ENCODE results near the gene PDE10A. TPM values are rescaled to one million over a fixed set of nuclear protein-coding genes. Genes with fewer than 3 reads are reported as not detected.

The PDE10A gene
- total and polyA plus RNA-seq, 2 of the 13 experiments (the other 11 are each of a cell fraction or from before 2014, with no cell fraction given) = not detected

DNA sequence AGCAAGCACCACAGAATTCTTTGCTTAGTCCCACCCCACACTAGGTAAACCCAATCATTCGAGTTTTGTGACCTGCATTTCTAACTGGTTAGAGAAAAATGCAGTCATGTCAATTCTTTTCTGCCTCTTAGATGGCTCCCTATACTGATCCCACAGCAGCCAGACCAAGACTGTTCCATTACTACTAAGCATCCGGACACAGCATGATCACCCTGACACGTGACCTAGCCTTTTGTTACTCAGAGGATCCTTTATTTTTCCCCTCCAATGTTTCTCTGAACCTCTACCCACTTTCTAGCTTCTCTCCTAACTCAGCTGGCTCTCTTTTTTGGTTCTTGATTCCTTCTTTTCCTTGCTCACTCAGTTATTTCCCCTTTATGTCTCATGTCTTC is 87.9 kb downstream of the PDE10A start:
- no peak for ATAC-seq
- ChIA-PET CTCF (ENCODE audit: low intra/inter-chr PET ratio, low total read pairs) (no interaction called here), POLR2A (no interaction called here)
- TF ChIP-seq ATF7 (IDR thresholded peaks at IDR 0.05) (no peak), ATF7 (CRISPR knock-in tag; IDR thresholded peaks at IDR 0.05) (no peak), RAD51 (IDR thresholded peaks at IDR 0.05; ENCODE audit: borderline replicate concordance) (peak; percentile 33; the same call in 1 of the 2 replicates)
- FAIRE-seq = no peak
- no peak for DNase-seq (ENCODE audit: low spot score)
- H3K79me2 ChIP-seq (ENCODE audit: insufficient read depth, low read length) = no peaks in the 10 kb centered on the region
- no peaks in the 10 kb centered on the region for H3K36me3 ChIP-seq (replicated peaks in 1 of 2; ENCODE audit: control insufficient read depth in 1 of 2, insufficient read depth in 2 of 2, low read length in 2 of 2)
- intact Hi-C loops (cut with micrococcal nuclease; ENCODE audit: unreplicated experiment) = no loop called here
- no peaks in the 10 kb centered on the region for H3K4me1 ChIP-seq (ENCODE audit: insufficient read depth, low read length)
- no TSS peak for BruUV-seq (replicated peaks)
- H3K4me3 ChIP-seq (replicated peaks in 1 of 3; ENCODE audit: insufficient read depth in 1 of 3, low read depth in 2 of 3, low read length in 3 of 3) = no peak overlapping the region
- WGBS (ENCODE audit: low lambda C conversion rate) = 4% methylated on average over 3 of the region's 3 CpGs
- no peaks in the 10 kb centered on the region for H4K20me1 ChIP-seq (ENCODE audit: insufficient read depth, low read length)
- H3K27ac ChIP-seq (ENCODE audit: extremely low read length, insufficient read depth, low read length) = no peak overlapping the region
- H3K4me2 ChIP-seq (ENCODE audit: low read depth, low read length) = no peak overlapping the region
- no peak overlapping the region for H3K9ac ChIP-seq (ENCODE audit: insufficient read depth, low read depth, low read length)
- H3K27me3 ChIP-seq (ENCODE audit: control insufficient read depth in 1 of 2, insufficient read depth in 2 of 2, low read length in 2 of 2) = no peaks in the 10 kb centered on the region
- in situ Hi-C loops (cut with HindIII; ENCODE audit: extremely low pct_ligation_motif_present, low pct_unique_long_range_greater_than_20kb) = no loop called here
- no peaks in the 10 kb centered on the region for H3K9me3 ChIP-seq (ENCODE audit: low read length)
- no peak overlapping the region for H2AFZ ChIP-seq (ENCODE audit: low read length)

DNA sequence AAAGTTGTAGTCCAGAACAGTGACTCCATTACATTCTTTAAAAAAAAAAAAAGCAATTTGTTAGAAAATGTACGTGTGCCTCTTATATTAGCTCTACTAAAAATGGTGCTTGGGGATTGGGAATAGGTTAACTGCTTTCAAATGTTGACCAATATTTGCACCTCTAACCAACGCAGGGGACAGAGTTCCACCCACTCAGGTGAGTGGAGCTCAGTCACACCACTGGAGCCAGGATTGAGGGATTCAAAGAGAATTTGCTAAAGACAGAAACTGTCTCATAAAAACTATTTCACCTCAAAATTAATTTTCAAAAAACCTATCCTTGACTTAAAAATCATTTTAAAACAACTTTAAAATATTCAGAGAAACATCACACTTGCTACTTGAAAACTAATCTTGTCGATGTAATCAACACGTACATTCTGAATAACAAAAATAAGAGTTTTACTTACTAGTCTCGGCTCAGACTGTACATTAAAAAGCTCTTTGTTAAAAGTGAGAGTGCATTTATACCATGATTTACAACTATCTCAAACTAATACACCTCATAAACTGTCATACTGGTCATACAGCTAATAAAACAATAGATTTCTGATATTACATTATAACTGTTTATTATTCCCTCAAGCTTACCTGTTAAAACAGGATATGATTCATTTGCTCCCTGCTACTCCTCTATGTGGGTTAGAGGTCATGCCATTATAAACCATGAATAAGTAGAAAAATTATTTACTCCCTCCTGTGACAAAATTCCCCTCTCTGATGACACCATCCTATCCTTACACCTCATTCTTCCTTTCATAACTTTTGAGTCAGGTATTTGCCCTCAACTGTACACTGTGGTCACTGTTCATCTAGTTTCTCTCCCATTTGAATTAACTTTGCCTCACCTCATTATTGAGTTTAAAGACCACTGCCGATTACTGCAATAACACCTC is 88.6 kb downstream of the PDE10A start:
- Histone ChIP-seq H3K27me3 (ENCODE audit: control insufficient read depth in 1 of 2, insufficient read depth in 2 of 2, low read length in 2 of 2) (no peaks in the 10 kb centered on the region), H3K4me3 (replicated peaks in 1 of 3; ENCODE audit: insufficient read depth in 1 of 3, low read depth in 2 of 3, low read length in 3 of 3) (no peak overlapping the region), H3K4me1 (ENCODE audit: insufficient read depth, low read length) (no peaks in the 10 kb centered on the region), H3K4me2 (ENCODE audit: low read depth, low read length) (no peak overlapping the region), H3K79me2 (ENCODE audit: insufficient read depth, low read length) (no peaks in the 10 kb centered on the region), H3K9me3 (ENCODE audit: low read length) (no peaks in the 10 kb centered on the region), H3K9ac (ENCODE audit: insufficient read depth, low read depth, low read length) (no peak overlapping the region), H3K27ac (ENCODE audit: extremely low read length, insufficient read depth, low read length) (no peak overlapping the region), H2AFZ (ENCODE audit: low read length) (no peak overlapping the region), H3K36me3 (replicated peaks in 1 of 2; ENCODE audit: control insufficient read depth in 1 of 2, insufficient read depth in 2 of 2, low read length in 2 of 2) (no peaks in the 10 kb centered on the region), H4K20me1 (ENCODE audit: insufficient read depth, low read length) (no peaks in the 10 kb centered on the region)
- BruUV-seq (replicated peaks) = no TSS peak
- 2% methylated on average over 6 of the region's 6 CpGs for WGBS (ENCODE audit: low lambda C conversion rate)
- FAIRE-seq (no peak), ATAC-seq (no peak), DNase-seq (ENCODE audit: low spot score) (no peak)
- in situ Hi-C loops (cut with HindIII; ENCODE audit: extremely low pct_ligation_motif_present, low pct_unique_long_range_greater_than_20kb) (no loop called here), intact Hi-C loops (cut with micrococcal nuclease; ENCODE audit: unreplicated experiment) (no loop called here)
- POLR2A ChIA-PET = no interaction called here
- CTCF ChIA-PET (ENCODE audit: low intra/inter-chr PET ratio, low total read pairs) = no interaction called here
- no peak for TF ChIP-seq ARNTL (CRISPR knock-in tag; IDR thresholded peaks at IDR 0.05)

All from HepG2 (cell line).